Subcutaneous abdominal adipose tissue (tissue), 5 donors: Measurements from ENCODE around the gene CTSW.

Experiments
- H3K27ac ChIP-seq: one replicate; pipeline ENCODE4 v1.7.0; 2013; ENCODE audit warnings: low read depth, mild to moderate bottlenecking, inconsistent platforms, low read length, moderate library complexity
- H3K27me3 ChIP-seq, 5 donors: one replicate each; pipeline ENCODE4 v1.7.0; 2013; ENCODE audit warnings: low read length in 5 of 5, inconsistent platforms in 1 of 5; ENCODE audit not compliant: control insufficient read depth in 5 of 5, insufficient read depth in 4 of 5
- H3K36me3 ChIP-seq, 5 donors: one replicate each; pipeline ENCODE4 v1.7.0; 2013; ENCODE audit warnings: low read length in 5 of 5; ENCODE audit not compliant: control insufficient read depth in 5 of 5, insufficient read depth in 5 of 5
- H3K4me1 ChIP-seq, 5 donors: one replicate each; pipeline ENCODE4 v1.7.0; 2013; ENCODE audit warnings: low read length in 5 of 5, mild to moderate bottlenecking in 3 of 5, moderate library complexity in 1 of 5; ENCODE audit not compliant: control insufficient read depth in 5 of 5, insufficient read depth in 5 of 5
- H3K4me3 ChIP-seq, 5 donors: one replicate each; pipeline ENCODE4 v1.7.0; 2013; ENCODE audit warnings: low read length in 5 of 5, low read depth in 1 of 5
- H3K9ac ChIP-seq, 5 donors: one replicate each; pipeline ENCODE4 v1.7.0; 2013; ENCODE audit warnings: low read length in 5 of 5, mild to moderate bottlenecking in 4 of 5, moderate library complexity in 3 of 5
- H3K9me3 ChIP-seq, 5 donors: one replicate each; pipeline ENCODE4 v1.7.0; 2013; ENCODE audit warnings: low read length in 5 of 5; ENCODE audit not compliant: control insufficient read depth in 5 of 5
- donor health status: healthy.
- donor health status: healthy.
- donor health status: healthy.
- donor health status: healthy.
- donor health status: healthy.

CTSW gene

GRCh38 chr11:65861165-65861505 is 18.5 kb upstream of the CTSW start:
- Histone ChIP-seq H3K4me3 (peak overlapping the region; percentile 81 to 97 (median 87)), H3K9me3 (no peaks in the 10 kb centered on the region), H3K27me3 (no peaks in the 10 kb centered on the region), H3K9ac (peak overlapping the region; percentile 48 to 95 (median 84)), H3K4me1 (peaks cover 14 to 60% (median 48%) of the 10 kb centered on the region in 5 donors), H3K27ac (peak overlapping the region; percentile 93), H3K36me3 (peaks cover 0 to 46% (median 45%) of the 10 kb centered on the region in 5 donors)

GRCh38 chr11:65861533-65862183 is 18.0 kb upstream of the CTSW start:
- Histone ChIP-seq H3K27me3 (no peaks in the 10 kb centered on the region), H3K36me3 (peaks cover 0 to 50% (median 47%) of the 10 kb centered on the region in 5 donors), H3K9ac (peak overlapping the region in 4 of 5 donors; percentile 80 to 95 (median 90)), H3K9me3 (no peaks in the 10 kb centered on the region), H3K4me1 (peaks cover 9 to 55% (median 43%) of the 10 kb centered on the region in 5 donors), H3K4me3 (peak overlapping the region; percentile 81 to 97 (median 87)), H3K27ac (no peak overlapping the region)

- no peak overlapping the region for H3K4me3 ChIP-seq
- H3K9me3 ChIP-seq: no peaks in the 10 kb centered on the region
- no peak overlapping the region for H3K27ac ChIP-seq
- H3K9ac ChIP-seq: peak overlapping the region in 2 of 5 donors; percentile 11 to 35
- no peaks in the 10 kb centered on the region for H3K27me3 ChIP-seq
- peaks cover 0 to 56% (median 53%) of the 10 kb centered on the region in 5 donors for H3K36me3 ChIP-seq
- H3K4me1 ChIP-seq: peaks cover 9 to 51% (median 41%) of the 10 kb centered on the region in 5 donors
These were observed 17.4 kb upstream of the CTSW start for GRCh38 chr11:65862191-65862735.

- Histone ChIP-seq H3K9me3 (no peaks in the 10 kb centered on the region), H3K9ac (no peak overlapping the region), H3K27ac (no peak overlapping the region), H3K4me1 (peaks cover 9 to 51% (median 41%) of the 10 kb centered on the region in 5 donors), H3K27me3 (no peaks in the 10 kb centered on the region), H3K36me3 (peaks cover 0 to 63% (median 61%) of the 10 kb centered on the region in 5 donors), H3K4me3 (no peak overlapping the region)
These were observed 16.4 kb upstream of the CTSW start for GRCh38 chr11:65862941-65863888.

- Histone ChIP-seq H3K36me3 (peaks cover 0 to 71% (median 68%) of the 10 kb centered on the region in 5 donors), H3K27ac (no peak overlapping the region), H3K4me3 (no peak overlapping the region), H3K9ac (no peak overlapping the region), H3K4me1 (peaks cover 6 to 42% (median 33%) of the 10 kb centered on the region in 5 donors), H3K9me3 (no peaks in the 10 kb centered on the region), H3K27me3 (no peaks in the 10 kb centered on the region)
These were observed 15.5 kb upstream of the CTSW start for GRCh38 chr11:65863889-65864705.

- Histone ChIP-seq H3K27me3 (no peaks in the 10 kb centered on the region), H3K4me1 (peaks cover 6 to 37% (median 29%) of the 10 kb centered on the region in 5 donors)
These were observed 14.7 kb upstream of the CTSW start for GRCh38 chr11:65864706-65865471.

GRCh38 chr11:65865550-65866172 is 14.0 kb upstream of the CTSW start:
- H3K9me3 ChIP-seq: no peaks in the 10 kb centered on the region
- no peak overlapping the region for H3K9ac ChIP-seq
- no peak overlapping the region for H3K27ac ChIP-seq
- H3K4me1 ChIP-seq: peaks cover 8 to 39% (median 34%) of the 10 kb centered on the region in 5 donors
- no peak overlapping the region for H3K4me3 ChIP-seq
- no peaks in the 10 kb centered on the region for H3K27me3 ChIP-seq
- peaks cover 0 to 80% (median 75%) of the 10 kb centered on the region in 5 donors for H3K36me3 ChIP-seq

More at GRCh38 chr11:65864706-65865471, 14.7 kb upstream of the CTSW start:
- H3K4me3 ChIP-seq: no peak overlapping the region
- no peak overlapping the region for H3K27ac ChIP-seq
- no peaks in the 10 kb centered on the region for H3K9me3 ChIP-seq
- H3K36me3 ChIP-seq: peaks cover 0 to 78% (median 75%) of the 10 kb centered on the region in 5 donors
- no peak overlapping the region for H3K9ac ChIP-seq

GRCh38 chr11:65866509-65867283 is 12.9 kb upstream of the CTSW start:
- Histone ChIP-seq H3K27me3 (no peaks in the 10 kb centered on the region), H3K9me3 (no peaks in the 10 kb centered on the region), H3K4me3 (no peak overlapping the region), H3K27ac (no peak overlapping the region), H3K9ac (no peak overlapping the region), H3K4me1 (peaks cover 8 to 39% (median 35%) of the 10 kb centered on the region in 5 donors), H3K36me3 (peaks cover 0 to 80% (median 75%) of the 10 kb centered on the region in 5 donors)
